Measurements from ENCODE around the gene ARHGEF37.
"Not testable (repeated sequence)": the region's sequence is repeated elsewhere in the genome, so short reads cannot be mapped to it uniquely, and the experiment has no call there.

The ARHGEF37 gene

DNA sequence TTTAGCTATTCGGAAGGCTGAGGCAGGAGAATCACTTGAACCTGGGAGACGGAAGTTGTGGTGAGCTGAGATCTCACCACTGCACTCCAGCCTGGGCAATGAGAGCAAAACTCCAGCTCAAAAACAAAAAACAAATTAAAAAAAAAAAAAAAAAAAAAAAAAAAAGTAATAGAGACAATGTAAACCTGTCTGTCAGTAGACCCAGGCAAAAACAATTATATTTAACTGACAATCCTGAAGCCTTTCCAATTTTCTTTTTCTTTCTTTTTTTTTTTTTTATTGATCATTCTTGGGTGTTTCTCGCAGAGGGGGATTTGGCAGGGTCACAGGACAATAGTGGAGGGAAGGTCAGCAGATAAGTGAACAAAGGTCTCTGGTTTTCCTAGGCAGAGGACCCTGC, 88.0 kb downstream of the ARHGEF37 start:
- not testable (repeated sequence) for DNase-seq (ENCODE audit: extremely low read depth in 1 of 2, low read depth in 1 of 2)

DNA sequence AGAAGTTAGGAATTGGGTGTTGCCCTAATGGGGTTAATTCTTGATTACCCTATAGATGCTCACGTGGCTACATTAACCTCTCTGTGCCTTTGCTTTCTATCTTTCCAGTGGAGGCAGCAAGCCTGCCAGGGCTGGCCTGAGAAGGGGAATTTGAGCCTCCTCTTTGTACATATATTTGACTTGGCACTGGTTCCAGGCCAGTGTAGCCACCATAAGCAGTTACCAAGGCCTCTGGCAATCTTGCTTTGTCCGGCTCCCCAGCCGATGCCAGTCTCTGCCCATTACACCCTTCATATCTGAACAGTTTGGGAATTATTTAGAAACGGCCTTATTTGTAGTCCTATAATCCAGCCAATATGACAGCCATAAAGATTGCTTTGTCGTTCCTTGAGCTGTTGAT, 90.2 kb downstream of the ARHGEF37 start:
- DNase-seq (ENCODE audit: extremely low read depth in 1 of 2, low read depth in 1 of 2) = no peak

DNA sequence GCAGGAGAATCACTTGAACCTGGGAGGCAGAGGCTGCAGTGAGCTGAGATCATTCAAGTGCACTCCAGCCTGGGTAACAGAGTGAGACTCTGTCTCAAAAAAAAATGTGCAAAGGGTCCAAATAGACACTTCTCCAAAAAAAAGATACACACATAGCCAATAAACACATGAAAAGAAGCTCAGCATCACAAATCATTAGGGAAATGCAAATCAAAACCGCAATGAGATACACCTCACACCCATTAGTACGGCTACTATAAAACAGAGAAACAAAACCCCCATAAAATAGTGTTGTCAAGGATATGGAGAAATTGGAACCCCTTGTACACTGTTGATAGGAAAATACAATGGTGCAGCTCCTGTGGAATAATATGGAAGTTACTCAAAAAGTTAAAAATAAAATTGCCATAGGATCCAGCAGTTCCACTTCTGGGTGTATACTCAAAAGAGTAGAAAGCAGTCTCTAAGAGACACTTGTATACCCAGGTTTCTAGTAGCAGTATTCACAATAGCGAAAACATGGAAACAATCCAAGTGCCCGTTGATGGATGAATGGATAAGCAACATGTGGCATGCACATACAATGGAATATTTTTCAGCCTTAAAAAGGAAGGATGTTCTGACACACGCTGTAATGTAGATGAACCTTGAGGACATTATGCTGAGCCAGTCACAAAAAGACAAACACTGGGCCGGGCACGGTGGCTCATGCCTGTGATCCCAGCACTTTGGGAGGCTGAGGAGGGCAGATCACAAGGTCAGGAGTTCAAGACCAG, 91.6 kb downstream of the ARHGEF37 start:
- DNase-seq (ENCODE audit: extremely low read depth in 1 of 2, low read depth in 1 of 2) = no peak

DNA sequence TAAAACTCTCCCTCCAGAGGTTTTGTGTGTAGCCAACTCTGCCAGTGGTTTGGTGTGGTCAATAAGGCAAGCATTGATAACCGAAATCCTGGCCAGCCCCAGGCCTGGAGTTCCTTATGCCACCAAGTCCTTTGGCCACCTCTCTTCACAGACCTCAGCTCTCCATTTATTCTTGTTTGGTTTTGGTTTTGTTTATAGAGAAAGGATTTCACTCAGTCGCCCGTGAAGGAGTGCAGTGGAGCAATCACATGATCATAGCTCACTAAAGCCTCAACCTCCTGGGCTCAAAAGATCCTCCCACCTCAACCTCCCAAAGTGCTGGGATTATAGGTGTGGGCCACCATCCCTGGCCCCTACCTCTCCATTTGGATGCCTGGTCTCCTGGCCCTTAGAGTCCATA, 93.4 kb downstream of the ARHGEF37 start:
- no peak for DNase-seq (ENCODE audit: extremely low read depth in 1 of 2, low read depth in 1 of 2)

DNA sequence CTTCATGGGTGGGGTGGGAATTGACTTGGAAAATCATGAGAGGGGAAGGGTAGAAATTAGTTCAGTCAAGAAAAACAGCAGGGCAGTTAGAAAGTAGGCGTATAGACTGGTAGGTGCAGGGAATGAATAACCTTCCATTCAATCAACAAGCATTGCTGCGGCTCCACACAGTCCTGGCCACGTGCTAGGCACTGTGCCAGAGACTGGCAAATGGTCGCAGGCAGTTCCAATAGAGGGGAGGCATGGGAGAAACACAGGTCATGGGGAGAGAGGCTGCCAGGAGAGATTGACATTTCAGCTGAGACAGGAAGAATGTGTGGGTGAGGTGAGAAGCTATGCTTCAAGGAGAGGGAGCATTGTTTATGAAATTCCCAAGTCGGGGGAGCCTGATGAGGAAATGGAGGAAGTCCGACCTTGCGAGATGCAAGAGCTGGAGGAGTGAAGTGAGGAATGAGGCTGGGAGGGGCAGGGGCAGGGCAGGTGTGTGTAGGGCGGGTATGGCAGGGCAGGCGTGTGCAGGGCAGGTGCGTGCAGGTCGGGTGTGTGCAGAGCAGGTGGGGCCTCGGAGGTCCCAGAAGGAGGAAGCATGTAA, 94.4 kb downstream of the ARHGEF37 start:
- DNase-seq (ENCODE audit: extremely low read depth in 1 of 2, low read depth in 1 of 2) = no peak

DNA sequence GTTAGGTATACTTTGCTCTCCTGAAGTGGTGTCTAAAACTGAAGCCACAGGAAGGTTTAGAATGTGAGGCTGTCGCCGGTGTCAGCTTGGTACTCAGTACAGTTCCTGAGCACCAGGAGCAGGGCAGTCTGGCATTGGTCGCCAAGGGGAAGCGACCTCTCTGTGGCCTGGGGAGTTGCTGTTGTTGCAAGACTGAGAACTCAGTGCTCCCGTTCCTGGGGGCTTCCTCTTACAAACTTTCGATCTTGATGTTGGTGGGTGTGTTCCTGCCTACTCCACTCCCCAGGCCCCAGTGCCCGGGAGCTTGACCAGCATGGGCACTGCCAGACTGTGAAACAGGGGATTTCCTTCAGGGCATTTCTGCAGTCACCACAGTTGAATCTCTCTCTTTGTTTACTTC, 96.4 kb downstream of the ARHGEF37 start:
- no peak for DNase-seq (ENCODE audit: extremely low read depth in 1 of 2, low read depth in 1 of 2)

DNA sequence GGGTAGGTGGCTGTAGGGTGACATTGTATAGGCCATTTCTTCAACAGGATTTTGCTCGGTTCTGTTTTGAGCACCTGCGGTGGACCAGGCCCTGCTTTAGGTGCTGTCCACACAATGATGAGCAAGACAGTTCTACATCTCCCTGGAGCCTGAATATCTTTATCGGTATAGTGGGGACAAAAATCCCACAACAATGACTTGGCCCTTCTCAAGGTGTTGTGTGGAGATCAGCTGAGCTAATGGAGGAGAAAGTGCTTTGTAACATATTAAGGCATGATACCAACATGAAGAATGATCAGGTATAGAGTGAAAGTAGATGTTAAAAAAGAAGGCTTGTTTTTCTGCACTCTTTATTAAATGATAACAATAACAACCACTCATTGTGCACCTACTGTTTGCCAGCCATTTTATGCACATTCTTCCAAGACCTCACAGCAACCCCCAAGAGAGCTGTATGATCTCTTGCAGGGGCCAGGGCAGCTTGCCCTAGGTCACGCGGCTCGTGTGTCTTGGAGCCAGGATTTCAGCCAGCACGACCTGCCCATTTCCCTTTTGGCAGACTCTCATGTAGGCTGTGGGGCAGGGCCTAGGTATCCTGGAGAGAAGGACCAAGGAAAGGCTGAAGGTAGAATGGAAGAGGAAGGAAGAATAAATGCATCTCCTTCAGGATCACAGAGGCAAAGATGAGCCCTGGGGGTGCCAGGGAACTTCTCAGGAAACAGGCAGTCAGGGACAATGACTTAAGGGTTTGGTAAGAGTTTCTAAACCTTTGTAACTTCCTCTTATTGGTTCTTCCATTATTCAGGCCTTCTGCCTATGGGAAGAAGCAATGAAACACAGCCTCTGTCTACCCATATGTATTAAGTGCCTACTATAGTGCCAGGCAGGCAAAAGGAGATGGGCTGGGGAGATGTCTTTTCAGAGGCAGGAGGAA, 98.8 kb downstream of the ARHGEF37 start:
- no peak for DNase-seq (ENCODE audit: extremely low read depth in 1 of 2, low read depth in 1 of 2)

DNA sequence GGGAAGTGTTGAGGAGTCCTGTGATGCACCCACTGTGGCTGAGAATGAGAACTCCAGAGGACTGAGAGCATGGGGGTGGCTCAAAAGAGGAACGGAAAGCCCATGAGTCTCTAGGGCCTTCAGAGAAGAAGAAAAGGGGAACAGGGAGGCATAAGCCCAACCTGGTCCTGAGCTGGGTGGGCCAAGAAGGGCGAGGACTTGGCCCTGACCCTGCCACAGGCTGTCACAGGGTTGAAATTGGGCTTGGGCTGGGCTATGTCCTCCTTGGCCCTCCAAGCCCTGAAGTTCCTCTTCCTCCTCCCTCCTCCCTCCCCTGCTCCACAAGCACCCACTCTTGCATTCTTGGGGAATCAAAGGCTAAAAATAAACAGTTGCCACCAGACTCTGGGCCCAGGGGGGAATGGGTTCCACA, 99.5 kb downstream of the ARHGEF37 start:
- DNase-seq (ENCODE audit: extremely low read depth in 1 of 2, low read depth in 1 of 2) = no peak

DNA sequence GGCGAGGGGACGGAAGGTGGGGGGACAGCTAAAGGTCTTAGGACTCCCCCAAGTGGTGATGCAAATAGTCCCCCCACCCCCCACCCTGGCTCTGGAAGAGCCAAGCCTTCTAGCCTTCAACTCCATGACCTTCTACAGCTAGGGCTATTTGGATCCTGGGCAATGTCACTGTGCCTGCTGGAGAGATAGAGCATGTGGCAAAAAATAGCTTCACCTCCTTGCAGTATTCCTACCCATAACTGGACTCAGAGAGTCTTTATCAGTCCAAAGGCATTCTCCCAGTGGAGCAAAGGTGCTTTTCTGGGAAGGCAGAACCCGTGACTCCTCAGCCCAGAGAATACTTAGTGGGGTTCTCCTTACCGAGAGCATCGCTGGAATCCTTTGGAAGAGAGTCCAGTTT, 100.0 kb downstream of the ARHGEF37 start:
- no peak for DNase-seq (ENCODE audit: extremely low read depth in 1 of 2, low read depth in 1 of 2)

DNA sequence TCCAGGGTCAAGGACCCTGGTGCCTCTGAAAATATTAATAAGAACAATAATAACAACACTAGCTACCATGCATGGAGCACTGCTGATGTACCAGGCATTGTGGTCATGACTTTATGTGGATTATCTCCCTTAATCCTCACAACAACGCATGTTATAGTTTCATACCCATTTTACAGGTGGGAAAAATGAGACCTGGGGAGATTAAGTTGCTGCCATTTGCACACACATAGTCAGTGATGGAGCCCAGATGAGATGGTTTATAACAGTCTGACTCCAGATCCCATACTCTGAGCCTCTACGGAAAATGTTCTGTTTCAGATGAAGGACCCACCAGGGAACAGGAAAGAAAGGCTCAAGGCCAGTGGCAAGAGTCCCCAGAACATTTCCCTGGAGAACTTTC, 100.6 kb downstream of the ARHGEF37 start:
- DNase-seq (ENCODE audit: extremely low read depth in 1 of 2, low read depth in 1 of 2) = no peak

DNA sequence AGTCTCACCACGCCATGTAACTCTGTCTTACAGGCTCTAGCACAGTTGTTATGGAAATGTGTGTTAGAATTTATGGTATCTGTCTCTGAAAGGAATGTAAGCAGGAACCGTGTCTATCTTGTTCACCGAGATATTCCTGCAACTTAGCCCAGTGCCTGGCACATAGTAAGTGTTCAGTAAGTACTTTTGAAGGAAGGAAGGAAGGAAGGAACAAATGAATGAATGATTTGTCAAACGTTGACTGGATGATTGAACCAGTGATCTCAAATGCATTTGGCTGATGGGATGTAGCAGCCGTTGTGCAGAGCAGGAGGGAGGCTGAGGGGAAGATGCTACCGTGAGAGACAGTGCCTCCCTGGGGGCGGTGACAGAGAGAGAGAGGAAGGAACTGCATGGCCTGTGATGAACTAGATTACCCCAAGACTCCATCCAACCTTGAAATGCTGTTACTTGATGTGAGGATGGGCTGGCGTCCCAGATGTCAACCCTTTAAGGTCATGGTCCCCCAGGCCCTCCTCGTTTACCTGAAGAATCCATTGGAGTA, 101.3 kb downstream of the ARHGEF37 start:
- no peak for DNase-seq (ENCODE audit: extremely low read depth in 1 of 2, low read depth in 1 of 2)

DNA sequence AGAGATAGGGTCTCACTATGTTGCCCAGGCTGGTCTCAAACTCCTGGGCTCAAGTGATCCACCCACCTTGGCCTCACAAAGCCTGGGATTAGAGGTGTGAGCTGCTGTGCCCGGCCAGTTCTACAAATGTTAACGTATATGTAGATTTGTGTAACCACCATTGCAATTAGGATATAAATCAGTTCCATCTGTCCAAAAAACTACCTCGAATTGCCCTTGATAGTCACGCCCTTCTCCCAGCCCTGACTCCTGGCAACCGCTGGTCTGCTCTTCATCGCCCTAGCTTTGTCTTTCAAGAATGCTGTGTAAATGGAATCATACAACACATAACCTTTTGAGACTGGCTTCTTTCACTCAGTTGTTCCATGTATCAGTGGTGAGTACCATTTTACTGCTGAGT, 102.7 kb downstream of the ARHGEF37 start:
- no peak for DNase-seq (ENCODE audit: extremely low read depth in 1 of 2, low read depth in 1 of 2)

DNA sequence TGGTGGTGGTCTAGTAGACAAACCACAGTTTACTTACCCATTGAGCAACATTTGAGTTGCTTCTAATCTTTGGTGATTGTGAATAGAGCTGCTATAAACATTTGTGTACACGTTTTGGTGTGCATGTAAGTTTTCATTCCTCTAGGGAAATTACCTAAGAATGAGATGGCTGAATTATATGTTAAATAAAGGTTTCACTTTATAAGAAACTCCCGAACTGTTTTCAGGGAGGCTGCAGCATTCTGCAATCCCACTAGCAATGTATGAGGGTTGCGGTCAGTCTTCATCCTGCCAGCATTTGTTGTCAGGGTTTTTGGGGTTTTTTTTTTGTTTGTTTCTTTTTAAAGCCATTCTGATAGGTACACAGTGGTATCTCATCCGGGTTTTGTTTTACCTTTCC, 103.1 kb downstream of the ARHGEF37 start:
- DNase-seq (ENCODE audit: extremely low read depth in 1 of 2, low read depth in 1 of 2) = no peak

Measured in stimulated activated CD8-positive, alpha-beta memory T cell treated with anti-CD3 and anti-CD28 coated beads, Interleukin-7, amount 100 ng/mL, for 48 hours (primary cell).